NCI-H748 (cell line): Measurements from ENCODE around the gene CELF2.
A peak's percentile ranks its signal among the peaks of the same experiment; 100 is the strongest.
"Not testable (repeated sequence)": the region's sequence is repeated elsewhere in the genome, so short reads cannot be mapped to it uniquely, and the experiment has no call there.

Source experiments
- DNase-seq: peaks from one replicate; lab custom pipeline; 2025; ENCODE audit not compliant: unreplicated experiment; lab: John Stamatoyannopoulos, UW

The CELF2 gene

GRCh38 chr10:11336722-11337162 lies 319.1 kb downstream of the CELF2 start:
- no peak for DNase-seq

- no peak for DNase-seq
Observed at GRCh38 chr10:11337516-11337915, 319.8 kb downstream of the CELF2 start.

- no peak for DNase-seq
Observed at GRCh38 chr10:11338160-11338844, 320.6 kb downstream of the CELF2 start.

GRCh38 chr10:11339013-11339412 lies 321.3 kb downstream of the CELF2 start:
- DNase-seq, result no peak

- DNase-seq, result no peak
Observed at GRCh38 chr10:11339660-11340059, 322.0 kb downstream of the CELF2 start.

GRCh38 chr10:11341283-11341960 lies 323.8 kb downstream of the CELF2 start:
- DNase-seq, result no peak

- no peak for DNase-seq
Observed at GRCh38 chr10:11344081-11344480, 326.4 kb downstream of the CELF2 start.

GRCh38 chr10:11344550-11344949 lies 326.9 kb downstream of the CELF2 start:
- no peak for DNase-seq

- peak; percentile 40 for DNase-seq
Observed at GRCh38 chr10:11345224-11346054, 327.8 kb downstream of the CELF2 start.

GRCh38 chr10:11347580-11347979 lies 329.9 kb downstream of the CELF2 start:
- DNase-seq, result not testable (repeated sequence)

GRCh38 chr10:11351801-11352200 lies 334.1 kb downstream of the CELF2 start:
- no peak for DNase-seq

GRCh38 chr10:11353006-11353896 lies 335.6 kb downstream of the CELF2 start:
- no peak for DNase-seq

GRCh38 chr10:11354823-11355222 lies 337.2 kb downstream of the CELF2 start:
- DNase-seq, result no peak

GRCh38 chr10:11355592-11355991 lies 337.9 kb downstream of the CELF2 start:
- no peak for DNase-seq

GRCh38 chr10:11357439-11357838 lies 339.8 kb downstream of the CELF2 start:
- DNase-seq, result no peak

- no peak for DNase-seq
Observed at GRCh38 chr10:11358011-11358410, 340.3 kb downstream of the CELF2 start.

- no peak for DNase-seq
Observed at GRCh38 chr10:11358923-11359575, 341.4 kb downstream of the CELF2 start.

- DNase-seq, result no peak
Observed at GRCh38 chr10:11359869-11360268, 342.2 kb downstream of the CELF2 start.

GRCh38 chr10:11363497-11363896 lies 345.8 kb downstream of the CELF2 start:
- DNase-seq, result no peak

GRCh38 chr10:11364241-11364640 lies 346.6 kb downstream of the CELF2 start:
- no peak for DNase-seq
